ENCODE results near the gene ELF2. TPM values are rescaled to one million over a fixed set of nuclear protein-coding genes. Genes with fewer than 3 reads are reported as not detected.
A peak's percentile ranks its signal among the peaks of the same experiment; 100 is the strongest.
"Not testable (repeated sequence)": the region's sequence is repeated elsewhere in the genome, so short reads cannot be mapped to it uniquely, and the experiment has no call there.

Gene ELF2
- 59.7 TPM for total RNA-seq

DNA sequence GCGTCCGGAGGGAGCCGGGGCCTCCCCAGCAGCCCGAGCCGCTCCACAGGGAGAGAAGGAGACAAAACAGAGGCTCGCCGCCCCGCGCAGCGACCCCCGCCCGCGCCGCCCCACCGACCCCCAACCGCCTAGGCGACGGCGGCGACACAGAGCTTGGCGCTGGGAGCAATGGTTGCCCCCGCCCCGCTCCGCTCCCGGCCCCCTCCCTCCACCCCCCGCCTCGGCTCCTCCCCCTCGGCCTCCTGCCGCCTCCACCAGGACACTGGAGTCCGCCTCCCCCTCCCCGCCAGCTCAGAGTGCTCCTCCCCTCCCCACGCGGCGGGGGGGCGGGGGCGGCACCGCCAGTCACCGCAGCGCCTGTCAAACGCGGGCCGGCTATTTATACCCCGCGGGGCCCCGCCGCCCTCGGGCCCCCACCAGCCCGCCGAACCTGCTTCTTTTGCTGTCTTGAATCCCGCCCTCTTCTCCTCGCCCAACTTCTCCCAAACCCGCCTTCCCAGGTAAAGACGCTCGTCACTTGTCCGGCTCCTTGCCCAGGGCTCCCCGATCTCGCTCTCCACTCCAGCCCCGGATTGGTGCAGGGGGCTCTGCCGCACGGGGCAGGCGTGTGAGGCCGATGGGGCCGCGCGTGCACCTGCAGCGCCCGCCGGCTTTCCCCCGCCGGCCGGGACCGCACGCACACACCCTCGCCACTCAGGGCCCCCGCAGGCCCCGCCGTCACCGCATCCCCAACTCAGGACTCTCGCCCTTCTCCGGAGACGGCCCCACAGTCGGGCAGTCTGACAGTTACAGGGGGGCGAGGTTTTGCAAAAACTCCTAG is at the start of gene ELF2:
ELF2 (minus strand) TSS at position 170 of the 820 bp plus-strand sequence. CDS start 39,517 bp downstream, outside the sequence.
- peak; percentile 92 for DNase-seq (ENCODE audit: low spot score)

DNA sequence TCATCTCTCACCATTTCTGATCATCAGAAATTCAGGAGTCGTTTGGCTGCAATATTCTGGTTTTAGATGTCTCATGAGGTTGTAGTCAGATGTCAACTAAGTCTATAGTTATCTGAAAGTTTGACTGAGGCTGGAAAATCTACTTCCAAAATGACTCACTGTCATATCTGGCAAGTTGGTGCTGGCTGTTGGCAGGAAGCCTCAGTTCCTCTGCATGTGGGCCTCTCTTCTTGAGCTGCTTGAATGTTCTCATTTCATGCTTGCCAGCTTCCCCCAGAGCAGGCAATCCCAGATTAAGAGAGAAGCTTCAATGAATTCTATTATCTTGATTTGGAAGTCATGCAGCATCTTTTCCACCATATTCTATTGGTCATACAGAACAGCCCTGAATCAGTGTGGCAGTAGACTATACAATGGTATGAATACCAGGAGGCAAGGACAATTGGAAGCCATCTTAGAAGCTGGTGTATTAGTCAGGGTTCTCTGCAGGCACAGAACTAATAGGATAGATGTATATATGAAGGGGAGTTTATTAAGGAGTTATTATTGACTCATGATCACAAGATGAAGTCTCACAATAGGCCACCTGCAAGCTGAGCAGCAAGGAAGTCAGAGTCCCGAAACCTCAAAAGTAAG is 46.8 kb upstream of the ELF2 start:
- DNase-seq (ENCODE audit: low spot score): no peak

DNA sequence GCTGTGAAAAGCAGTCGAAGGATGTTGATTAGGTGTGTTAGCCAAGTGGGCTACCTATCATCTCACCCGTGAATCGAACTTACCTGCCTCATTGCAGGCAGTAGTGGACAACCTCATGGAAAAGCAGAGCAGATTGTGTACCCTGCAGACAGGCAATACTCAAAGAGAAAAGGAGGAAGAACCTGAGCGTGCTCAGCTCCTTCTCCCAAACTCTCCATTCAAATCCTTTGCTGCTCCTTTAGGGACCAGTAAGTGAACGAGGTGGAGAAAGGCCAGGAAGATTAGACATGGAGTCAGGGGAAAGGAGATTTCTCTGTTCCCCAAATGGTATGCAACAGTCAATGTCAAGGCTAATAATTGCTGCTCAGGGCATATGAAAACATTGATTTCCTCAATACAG is 45.2 kb upstream of the ELF2 start:
- DNase-seq (ENCODE audit: low spot score): no peak

DNA sequence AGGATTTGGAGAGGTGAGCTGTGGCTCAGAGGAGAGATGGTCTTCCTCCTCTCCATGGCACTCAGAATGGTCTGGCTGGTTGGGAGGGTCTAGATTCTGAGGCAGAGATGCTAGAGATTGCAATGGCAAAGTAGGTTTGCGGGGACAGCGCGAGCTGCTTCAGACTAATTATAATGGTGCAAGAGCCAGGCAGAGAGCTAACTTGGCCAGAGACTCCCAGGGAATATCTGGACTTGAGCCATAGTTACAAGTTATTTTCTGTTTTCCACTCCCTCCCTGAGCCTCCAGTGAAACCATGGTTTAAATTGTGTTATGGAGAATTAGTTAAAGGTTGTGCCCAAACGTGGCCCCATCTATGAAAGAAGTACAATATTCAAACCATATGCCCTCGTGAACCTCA is 44.7 kb upstream of the ELF2 start:
- no peak for DNase-seq (ENCODE audit: low spot score)

DNA sequence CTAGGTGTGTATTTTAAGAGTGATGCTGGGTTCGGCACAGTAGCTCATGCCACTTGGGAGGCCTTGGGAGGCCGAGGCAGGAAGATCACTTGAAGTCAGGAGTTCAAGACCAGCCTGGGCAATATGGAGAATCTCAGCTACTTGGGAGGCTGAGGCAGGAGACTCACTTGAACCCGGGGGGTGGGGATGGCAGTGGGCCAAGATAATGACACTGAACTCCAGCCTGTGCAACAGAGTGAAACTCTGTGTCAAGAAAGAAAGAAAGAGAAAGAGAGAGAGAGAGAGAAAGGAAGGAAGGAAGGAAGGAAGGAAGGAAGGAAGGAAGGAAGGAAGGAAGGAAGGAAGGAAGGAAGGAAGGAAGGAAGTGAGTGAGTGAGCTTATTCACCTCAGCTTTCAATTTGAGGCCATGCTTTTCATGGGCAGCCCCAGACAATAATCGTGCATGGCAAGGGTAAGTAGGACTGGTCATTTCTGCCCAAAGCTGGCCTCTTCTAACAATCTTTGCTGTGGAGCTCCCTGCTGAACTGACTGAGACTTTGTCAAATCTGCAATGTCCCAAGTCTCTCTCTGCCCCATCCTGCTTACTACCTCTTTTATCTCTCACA is 42.5 kb upstream of the ELF2 start:
- no peak for DNase-seq (ENCODE audit: low spot score)

DNA sequence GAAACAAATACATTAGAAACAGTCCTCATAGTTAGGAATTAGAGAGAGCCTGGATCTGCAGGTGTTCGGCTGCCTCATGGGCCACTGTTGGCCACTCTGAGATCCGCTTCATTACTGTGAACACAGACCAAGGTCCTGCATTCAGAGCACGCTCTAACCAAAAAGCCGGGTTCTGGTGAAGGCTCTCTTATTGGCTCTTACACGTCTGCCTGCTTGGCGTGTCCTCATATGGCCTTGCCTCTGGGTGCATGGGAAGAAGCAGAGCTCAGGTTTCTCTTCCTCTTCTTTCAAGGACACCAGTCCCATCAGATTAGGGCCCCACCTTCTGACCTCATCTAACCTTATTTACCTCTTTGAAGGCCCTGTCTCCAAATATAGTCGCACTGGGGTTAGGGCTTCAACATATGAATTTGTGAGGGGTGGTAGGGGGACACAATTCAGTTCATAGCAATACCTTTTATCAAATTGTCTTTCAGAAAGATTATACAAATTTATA is 37.1 kb upstream of the ELF2 start:
- DNase-seq (ENCODE audit: low spot score): peak; percentile 45

DNA sequence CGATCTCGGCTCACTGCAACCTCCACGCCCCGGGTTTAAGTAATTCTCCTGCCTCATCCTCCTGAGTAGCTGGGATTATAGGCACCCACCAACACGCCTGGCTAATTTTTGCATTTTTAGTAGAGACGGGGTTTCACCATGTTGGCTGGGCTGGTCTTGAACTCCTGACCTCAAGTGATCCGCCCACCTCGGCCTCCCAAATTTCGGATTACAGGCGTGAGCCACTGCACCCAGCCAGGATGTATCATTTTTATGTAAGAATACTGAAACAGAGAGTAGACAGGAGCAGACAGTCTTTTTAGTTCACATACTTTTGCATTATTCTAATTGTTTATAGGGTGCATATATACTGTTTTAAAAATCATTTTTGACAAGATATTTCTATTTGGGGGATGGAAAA is 36.6 kb upstream of the ELF2 start:
- DNase-seq (ENCODE audit: low spot score): not testable (repeated sequence)

DNA sequence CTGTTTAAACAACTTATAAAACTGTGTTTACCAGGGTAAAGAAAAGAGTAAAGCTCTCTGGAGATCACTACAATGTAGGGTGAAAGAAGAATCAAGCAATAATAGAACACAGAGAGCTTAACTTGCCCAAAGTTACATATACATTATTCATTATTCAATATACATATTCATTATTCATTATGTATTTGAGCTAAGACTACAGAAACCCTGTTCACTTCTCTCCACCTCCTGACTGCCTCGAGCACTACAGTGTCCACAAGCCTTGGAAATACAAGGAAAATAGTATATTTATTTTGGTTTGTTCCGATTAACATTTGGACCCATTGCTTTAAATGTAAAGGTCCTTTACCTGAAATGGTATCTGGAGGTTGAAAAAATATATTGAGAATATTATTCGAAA is 35.9 kb upstream of the ELF2 start:
- no peak for DNase-seq (ENCODE audit: low spot score)

DNA sequence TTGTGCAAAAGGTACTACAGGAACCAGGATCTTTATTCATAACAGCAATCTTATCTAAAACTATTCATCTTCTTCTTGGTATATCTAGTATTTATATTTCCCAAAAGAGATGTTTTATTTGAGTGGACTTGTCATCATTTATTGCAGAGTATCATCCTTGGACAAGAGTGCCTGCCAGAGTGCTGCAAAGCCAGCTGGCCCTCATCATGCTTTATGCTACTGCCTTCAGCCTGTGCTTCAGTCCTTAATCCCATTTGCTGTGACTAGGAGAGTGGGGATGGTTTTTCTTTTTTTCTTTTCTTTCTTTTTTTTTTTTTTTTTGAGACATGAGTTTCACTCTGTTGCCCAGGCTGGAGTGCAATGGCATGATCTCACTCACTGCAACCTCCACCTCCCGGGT is 33.5 kb upstream of the ELF2 start:
- no peak for DNase-seq (ENCODE audit: low spot score)

DNA sequence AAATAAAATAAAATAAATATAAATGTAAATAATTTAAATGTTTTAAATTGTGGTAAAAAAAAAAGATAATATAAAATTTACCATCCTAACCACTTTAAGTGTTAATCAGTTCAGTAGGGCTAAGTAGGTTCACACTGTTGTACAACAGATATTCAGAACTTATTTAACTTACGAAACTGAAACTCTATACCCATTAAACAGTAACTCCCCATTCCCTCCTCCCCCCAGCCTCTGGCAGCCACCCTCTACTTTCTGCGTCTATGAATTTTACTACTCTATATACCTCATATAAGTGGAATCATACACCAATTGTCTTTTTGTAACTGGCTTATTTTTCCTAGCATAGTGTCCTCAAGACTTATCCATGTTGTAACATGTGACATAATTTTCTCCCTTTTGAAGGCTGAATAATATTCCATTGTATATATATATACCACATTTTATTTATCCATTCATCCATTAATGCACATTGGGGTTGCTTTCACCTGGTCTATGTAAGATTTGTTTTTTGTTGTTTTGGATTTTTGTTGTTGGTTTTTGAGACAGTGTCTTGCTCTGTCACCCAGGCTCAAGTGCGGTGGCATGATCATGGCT is 32.5 kb upstream of the ELF2 start:
- DNase-seq (ENCODE audit: low spot score): no peak

DNA sequence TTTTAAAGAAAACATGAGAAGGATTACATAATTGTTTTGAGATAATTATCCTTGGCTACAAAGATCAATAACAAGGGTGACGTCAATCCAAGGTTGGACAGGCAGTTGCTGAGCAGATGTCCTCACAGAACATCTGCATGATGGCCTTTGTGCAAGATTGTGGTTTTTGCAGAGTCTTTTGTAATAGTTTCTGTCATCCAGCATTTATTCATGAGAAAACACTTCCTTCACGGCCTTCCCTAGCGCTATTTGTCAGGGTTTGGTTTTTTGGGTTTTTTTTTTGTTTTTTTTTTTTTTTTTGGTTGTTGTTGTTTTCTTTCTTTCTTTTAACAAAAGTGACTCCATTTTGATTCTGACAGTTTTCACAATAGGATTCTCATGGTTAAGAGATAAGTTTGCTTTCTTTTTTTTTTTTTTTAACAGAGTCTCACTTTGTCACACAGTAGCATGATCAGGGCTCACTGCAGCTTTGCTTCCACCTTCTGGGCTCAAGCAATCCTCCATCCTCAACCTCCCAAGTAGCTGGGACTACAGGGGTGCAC is 31.5 kb upstream of the ELF2 start:
- peak; percentile 45 for DNase-seq (ENCODE audit: low spot score)

DNA sequence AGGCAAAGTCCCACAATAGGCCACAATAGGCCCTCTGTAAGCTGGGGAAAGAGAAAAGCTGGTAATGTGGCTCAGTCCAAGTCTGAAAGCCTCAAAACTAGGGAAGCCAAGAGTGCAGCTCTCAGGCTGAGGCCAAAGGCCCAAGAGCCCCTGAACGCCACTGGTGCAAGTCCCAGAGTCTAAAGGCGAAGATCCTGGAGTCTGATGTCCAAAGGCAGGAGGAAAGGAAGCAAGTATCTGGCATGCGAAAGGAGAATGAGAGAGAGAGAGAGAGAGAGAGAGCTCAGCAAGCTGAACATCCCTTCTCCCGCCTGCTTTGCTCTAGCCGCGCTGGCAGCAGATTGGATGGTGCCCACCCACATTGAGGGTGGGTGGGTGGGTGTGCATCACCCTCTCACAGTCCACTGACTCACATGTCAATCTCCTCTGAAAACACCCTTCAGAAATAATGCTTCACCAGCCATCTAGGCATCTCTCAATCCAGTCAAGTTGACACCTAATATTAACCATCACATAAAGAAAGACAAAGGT is 30.9 kb upstream of the ELF2 start:
- no peak for DNase-seq (ENCODE audit: low spot score)

DNA sequence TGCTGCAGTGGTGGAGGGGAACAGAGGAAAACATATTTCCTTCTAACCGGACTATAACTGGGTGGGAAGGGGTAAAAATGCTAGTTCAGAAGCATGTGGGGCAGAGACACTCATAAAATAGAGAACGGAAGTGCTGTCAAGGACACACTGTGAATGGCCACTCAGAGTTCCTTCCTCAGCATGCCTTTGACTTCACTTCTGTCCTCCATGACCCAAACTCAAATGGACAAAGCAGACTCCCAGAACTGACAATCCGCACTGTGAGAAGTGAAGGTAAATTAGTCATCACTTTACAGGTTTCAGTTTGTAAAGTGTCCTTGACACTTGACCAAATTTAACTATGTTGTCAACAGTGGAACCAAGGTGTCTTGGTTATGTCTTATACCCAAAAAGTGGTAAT is 30.2 kb upstream of the ELF2 start:
- DNase-seq (ENCODE audit: low spot score): no peak

DNA sequence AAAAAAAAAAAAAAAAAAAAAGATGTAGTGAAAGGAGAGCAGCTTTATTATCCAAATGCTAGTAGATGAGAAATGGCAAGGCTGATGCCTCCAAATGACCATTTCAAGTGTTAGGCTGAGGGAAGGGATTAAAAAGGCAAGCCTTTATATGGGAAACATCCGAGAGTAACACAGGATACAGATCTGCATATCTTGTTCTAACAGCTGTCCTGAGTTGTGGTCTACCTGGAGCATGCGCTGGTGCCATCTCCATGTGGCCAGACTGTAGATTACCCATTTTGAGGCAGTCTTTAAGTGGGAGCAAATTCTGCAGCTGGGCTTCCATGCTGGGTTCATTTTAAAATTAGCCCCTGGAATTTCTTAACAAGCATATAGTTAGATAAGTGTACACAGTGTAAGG is 26.0 kb upstream of the ELF2 start:
- no peak for DNase-seq (ENCODE audit: low spot score)

DNA sequence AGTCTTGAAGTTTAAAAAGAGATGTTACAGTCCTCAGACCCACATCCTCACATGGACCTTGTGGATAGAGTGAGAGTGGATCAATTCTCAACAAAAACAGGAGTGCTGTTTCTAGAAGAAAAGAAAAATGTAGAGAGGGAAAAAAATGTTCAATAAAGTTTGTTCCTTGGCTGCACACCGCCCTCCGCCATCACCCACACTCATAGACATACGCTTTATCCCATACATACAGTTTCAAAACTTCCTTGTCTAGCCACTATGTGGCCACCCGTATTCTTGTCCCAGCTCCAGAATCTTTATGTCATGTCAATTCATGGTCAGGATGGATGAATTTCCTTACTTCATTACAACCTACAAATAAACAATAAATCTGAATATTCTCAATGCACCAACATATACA is 23.5 kb upstream of the ELF2 start:
- no peak for DNase-seq (ENCODE audit: low spot score)

DNA sequence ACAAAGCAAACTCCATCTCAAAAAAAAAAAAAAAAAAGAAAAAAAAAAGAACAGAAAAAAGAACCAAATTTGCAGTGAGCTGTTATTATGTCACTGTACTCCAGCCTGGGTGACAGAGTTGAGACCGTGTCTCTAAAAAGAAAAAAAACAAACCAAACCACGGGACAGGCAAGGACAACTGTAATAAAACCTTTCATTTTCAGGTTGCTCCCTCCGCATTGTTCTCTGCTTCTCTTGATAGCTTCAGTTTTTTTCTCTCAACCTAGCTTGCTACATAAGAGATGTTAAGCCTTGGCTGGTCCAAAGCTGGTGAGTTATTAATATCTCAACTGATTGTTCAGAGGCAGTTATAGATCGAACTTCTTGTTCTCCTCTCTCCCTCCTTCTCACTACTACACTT is 23.1 kb upstream of the ELF2 start:
- no peak for DNase-seq (ENCODE audit: low spot score)

DNA sequence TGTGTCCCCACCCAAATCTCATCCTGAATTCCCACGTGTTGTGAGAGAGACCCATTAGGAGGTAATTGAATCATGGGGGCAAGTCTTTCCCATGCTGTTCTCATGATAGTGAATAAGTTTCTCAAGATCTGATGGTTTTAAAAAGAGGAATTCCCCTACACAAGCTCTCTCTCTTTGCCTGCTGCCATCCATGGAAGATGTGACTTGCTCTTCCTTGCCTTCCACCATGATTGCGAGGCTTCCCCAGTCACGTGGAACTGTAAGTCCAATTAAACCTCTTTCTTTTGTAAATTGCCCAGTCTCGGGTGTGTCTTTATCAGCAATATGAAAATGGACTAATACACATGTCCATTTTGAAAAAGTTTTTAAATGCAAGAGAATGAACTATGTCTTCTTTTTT is 20.2 kb upstream of the ELF2 start:
- not testable (repeated sequence) for DNase-seq (ENCODE audit: low spot score)

DNA sequence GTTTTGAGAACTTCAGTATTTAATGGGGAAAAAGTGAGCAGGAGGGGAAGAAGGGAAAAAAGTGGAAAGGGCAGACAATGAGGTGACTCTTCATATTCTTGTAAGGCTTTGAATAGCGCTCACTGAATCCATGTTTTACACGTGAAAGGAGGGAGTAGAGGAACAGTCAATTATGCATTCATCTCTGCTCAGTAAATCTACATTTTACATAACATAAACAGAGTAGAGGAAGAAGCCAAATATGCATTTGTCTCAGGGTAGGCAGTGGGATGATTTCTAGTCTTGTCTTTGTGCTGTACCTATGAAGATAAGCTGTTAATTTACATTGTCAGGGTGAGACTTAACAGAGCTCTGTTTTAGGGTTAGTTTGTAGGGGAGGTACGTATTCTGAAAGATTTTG is 19.4 kb upstream of the ELF2 start:
- DNase-seq (ENCODE audit: low spot score): no peak

DNA sequence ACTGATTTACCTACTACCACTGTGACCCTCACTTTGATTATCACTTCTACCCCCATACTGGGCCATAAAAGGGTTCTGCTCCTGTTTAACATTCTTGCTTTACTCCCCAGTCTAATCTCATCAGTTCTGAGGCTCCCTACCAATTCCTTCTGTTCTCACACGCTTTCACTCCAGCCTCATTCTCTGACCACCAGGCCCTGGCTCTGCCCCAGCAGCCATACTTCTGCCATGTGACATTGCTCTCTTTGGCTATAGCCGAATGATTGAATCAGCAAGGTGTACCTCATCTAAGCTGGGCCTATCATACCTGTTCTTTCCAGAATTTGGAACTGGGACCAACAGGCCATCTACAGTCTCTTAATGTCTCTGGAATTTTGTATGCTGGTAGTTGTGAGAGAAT is 14.4 kb upstream of the ELF2 start:
- no peak for DNase-seq (ENCODE audit: low spot score)

DNA sequence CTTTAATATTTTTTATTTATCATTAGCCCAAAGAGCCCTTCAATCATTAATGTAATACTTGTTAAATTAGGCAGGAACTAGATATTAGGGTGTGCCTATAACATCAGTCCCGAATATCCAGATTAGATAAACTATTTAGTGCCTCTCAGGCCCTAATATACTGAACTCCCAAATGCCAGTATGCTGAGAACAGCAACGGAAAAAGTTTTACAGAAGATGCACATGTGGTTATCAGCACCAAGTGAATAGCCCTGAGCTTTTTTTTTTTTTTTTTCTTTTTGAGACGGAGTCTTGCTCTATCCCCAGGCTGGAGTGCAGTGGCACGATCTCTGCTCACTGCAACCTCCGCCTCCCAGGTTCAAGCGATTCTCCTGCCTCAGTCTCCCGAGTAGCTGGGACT is 13.0 kb upstream of the ELF2 start:
- no peak for DNase-seq (ENCODE audit: low spot score)

DNA sequence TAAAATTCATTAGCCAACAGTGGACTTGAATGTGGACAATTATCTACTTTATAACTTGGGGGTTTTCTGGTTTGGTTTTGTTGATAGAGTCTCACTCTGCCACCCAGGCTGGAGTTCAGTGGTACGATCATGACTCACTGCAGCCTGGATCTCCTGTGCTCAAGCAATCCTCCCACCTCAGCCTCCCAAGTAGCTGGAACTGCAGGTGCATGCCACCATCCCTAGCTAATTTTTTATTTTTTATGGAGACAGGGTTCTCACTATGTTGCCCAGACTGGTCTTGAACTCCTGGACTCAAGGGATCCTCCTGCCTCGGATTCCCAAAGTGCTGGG is 12.4 kb upstream of the ELF2 start:
- DNase-seq (ENCODE audit: low spot score): no peak

All from ureter (tissue), 1 donor.